HEK293 (cell line): ENCODE data around the gene SDE2.

ENCODE experiments used
- BCL11B ChIP-seq: fragments of 450-650 bp; formaldehyde crosslinking; IDR thresholded peaks from 2 replicates; pipeline ENCODE4 v1.5.1; 2016; ENCODE audit warnings: low read depth, missing biosample characterization, missing genetic modification characterization
- RBAK ChIP-seq: fragments of 450-650 bp; formaldehyde crosslinking; IDR thresholded peaks from 2 replicates; pipeline ENCODE4 v1.5.1; 2016; ENCODE audit warnings: missing biosample characterization, missing genetic modification characterization
- TCF7L2 ChIP-seq: IDR thresholded peaks from 2 replicates; pipeline ENCODE4 v1.6.1; 2011; ENCODE audit warnings: low read depth, mild to moderate bottlenecking, inconsistent platforms, low read length, moderate library complexity, borderline replicate concordance
- ZBTB1 ChIP-seq: fragments of 450-650 bp; formaldehyde crosslinking; IDR thresholded peaks from 2 replicates; pipeline ENCODE4 v1.5.1; 2016; ENCODE audit warnings: missing biosample characterization, missing genetic modification characterization
- ZNF274 ChIP-seq, 2 experiments: fragments of 200-500 bp in 1 of 2; fragments of 450-650 bp in 1 of 2; sonication (Bioruptor generic) in 1 of 2; formaldehyde crosslinking in 1 of 2; IDR thresholded peaks; 2 replicates each; pipeline versions ENCODE4 v1.5.1 to v1.6.1; 2014 to 2016; ENCODE audit warnings: borderline replicate concordance in 1 of 2, inconsistent platforms in 1 of 2, low read length in 1 of 2, missing biosample characterization in 1 of 2, missing genetic modification characterization in 1 of 2
- ZNF571 ChIP-seq: fragments of 450-650 bp; formaldehyde crosslinking; IDR thresholded peaks from 2 replicates; pipeline ENCODE4 v1.5.0; 2017; ENCODE audit warnings: missing biosample characterization, missing genetic modification characterization
- ZNF791 ChIP-seq: fragments of 450-650 bp; formaldehyde crosslinking; IDR thresholded peaks from 2 replicates; pipeline ENCODE4 v1.5.1; 2016; ENCODE audit warnings: missing biosample characterization, missing genetic modification characterization
- TF ChIP-seq, protein P1 (sequence below): IDR thresholded peaks from 2 replicates; pipeline ENCODE4 v1.6.1; 2011; ENCODE audit warnings: mild to moderate bottlenecking, low read depth, low read length, borderline replicate concordance

DNA sequence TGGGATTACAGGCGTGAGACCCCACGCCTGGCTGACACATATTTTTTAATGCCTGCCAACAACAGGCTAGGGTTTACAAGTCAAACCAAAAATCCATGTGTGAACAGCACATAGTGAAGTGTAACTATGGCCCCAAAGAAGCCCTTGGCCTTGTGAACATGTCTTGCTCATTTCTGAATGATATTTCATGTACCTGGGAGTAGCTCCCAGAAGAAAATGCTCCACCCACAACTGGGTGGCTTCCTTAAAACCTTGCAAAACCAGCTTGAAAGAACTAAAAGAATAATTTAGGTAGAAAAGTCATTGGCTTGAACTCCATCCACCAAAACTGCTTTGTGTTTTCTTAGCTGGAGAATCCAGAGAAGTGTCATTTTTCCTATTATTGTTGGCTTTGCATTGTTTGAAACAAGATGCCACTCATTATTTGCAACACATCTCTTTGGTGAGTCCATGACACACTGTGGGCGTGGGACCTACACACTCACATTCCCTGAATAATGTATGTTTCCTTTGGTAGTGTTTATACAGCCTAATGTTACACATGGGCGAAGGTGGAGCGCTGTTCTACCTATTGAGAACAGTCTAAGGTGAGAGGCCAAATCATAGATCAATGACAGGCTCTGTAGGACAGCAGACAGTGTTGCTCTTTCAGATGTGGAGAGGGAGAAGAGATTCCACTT lies 28.5 kb upstream of the SDE2 start:
- TF ChIP-seq, protein P1, sequence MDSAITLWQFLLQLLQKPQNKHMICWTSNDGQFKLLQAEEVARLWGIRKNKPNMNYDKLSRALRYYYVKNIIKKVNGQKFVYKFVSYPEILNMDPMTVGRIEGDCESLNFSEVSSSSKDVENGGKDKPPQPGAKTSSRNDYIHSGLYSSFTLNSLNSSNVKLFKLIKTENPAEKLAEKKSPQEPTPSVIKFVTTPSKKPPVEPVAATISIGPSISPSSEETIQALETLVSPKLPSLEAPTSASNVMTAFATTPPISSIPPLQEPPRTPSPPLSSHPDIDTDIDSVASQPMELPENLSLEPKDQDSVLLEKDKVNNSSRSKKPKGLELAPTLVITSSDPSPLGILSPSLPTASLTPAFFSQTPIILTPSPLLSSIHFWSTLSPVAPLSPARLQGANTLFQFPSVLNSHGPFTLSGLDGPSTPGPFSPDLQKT, result no peak
- no peak for TF ChIP-seq ZNF791 (tag by site-specific recombination)
- no peak for TF ChIP-seq RBAK (tag by site-specific recombination)
- no peak for TF ChIP-seq TCF7L2
- TF ChIP-seq BCL11B, result no peak
- no peak for TF ChIP-seq ZNF571 (tag by site-specific recombination)
- TF ChIP-seq ZBTB1, result no peak
- no peak for TF ChIP-seq ZNF274 (IDR thresholded peaks at IDR 0.05; ENCODE audit: low read length)
- TF ChIP-seq ZNF274 (tag by site-specific recombination; IDR thresholded peaks at IDR 0.05; ENCODE audit: borderline replicate concordance), result no peak
